Heart right ventricle (tissue), 16 donors: Measurements from ENCODE around the gene SAPCD2. TPM values are rescaled to one million over a fixed set of nuclear protein-coding genes. Genes with fewer than 3 reads are reported as not detected.

ENCODE experiments used
- ATAC-seq, 8 donors: fragments of 200-7000 bp; cut with Tn5 transposase; one replicate each; pipeline ENCODE4 v1.9.1; 2020; ENCODE audit warnings: mild to moderate bottlenecking in 8 of 8, moderate library complexity in 8 of 8, moderate number of reproducible peaks in 1 of 8
- DNase-seq, 2 donors: peaks; one replicate each; pipeline ENCODE4 v3.0.0-alpha.2; 2020
- H3K27ac ChIP-seq, 10 donors: fragments of 200-600 bp; sonication (generic) in 2 of 10; one replicate each; pipeline versions ENCODE4 v1.5.0 to v1.8.0; 2020 to 2022; ENCODE audit warnings: mild to moderate bottlenecking in 3 of 10
- H3K27me3 ChIP-seq, 7 donors: fragments of 200-600 bp; one replicate each; pipeline ENCODE4 v1.8.0; 2021 to 2022; ENCODE audit warnings: mild to moderate bottlenecking in 2 of 7
- H3K36me3 ChIP-seq, 9 donors: fragments of 200-600 bp; sonication (generic) in 1 of 9; one replicate each; pipeline versions ENCODE4 v1.5.0 to v1.8.0; 2020 to 2022; ENCODE audit warnings: mild to moderate bottlenecking in 2 of 9
- H3K4me1 ChIP-seq, 9 donors: fragments of 200-600 bp; sonication (generic) in 1 of 9; one replicate each; pipeline versions ENCODE4 v1.5.0 to v1.8.0; 2020 to 2022; ENCODE audit warnings: mild to moderate bottlenecking in 4 of 9
- H3K4me3 ChIP-seq, 10 donors: fragments of 200-600 bp; sonication (generic) in 2 of 10; one replicate each; pipeline versions ENCODE4 v1.5.0 to v1.8.0; 2020 to 2022; ENCODE audit warnings: mild to moderate bottlenecking in 7 of 10, moderate library complexity in 2 of 10
- H3K9me3 ChIP-seq, 11 donors: fragments of 200-600 bp in 10 of 11; sonication (generic) in 2 of 11; one replicate each; pipeline versions ENCODE4 v1.5.0 to v1.8.0; 2013 to 2022; ENCODE audit warnings: mild to moderate bottlenecking in 2 of 11, control low read depth in 1 of 11, moderate library complexity in 1 of 11
- CTCF ChIP-seq, 9 donors: fragments of 200-600 bp; sonication (generic) in 2 of 9; IDR thresholded peaks; one replicate each; pipeline versions ENCODE4 v1.5.0 to v1.8.0; 2021 to 2022; ENCODE audit warnings: antibody characterized with exemption in 9 of 9, mild to moderate bottlenecking in 5 of 9, moderate library complexity in 1 of 9
- WGBS, 2 donors: extraction: QIAGEN DNeasy Blood & Tissue Kit; methylation state at CpG; one replicate each; pipeline ENCODE4 v1.1.7; 2013; ENCODE audit warnings: inconsistent platforms in 1 of 2; 5-methylcytosine and 5-hydroxymethylcytosine counted together
- intact Hi-C, 10 donors: fragments of 100-400 bp; cut with DNase I; formaldehyde crosslinking; loops; one replicate each; pipeline versions ENCODE4 v1.11.1 to v1.14.2; 2022
- polyA plus RNA-seq, 2 donors: library from polyadenylated mRNA; stranded (reverse); fragments of 200-250 nt; gene quantifications; one replicate each; pipeline ENCODE4 v1.2.3, GENCODE V29; 2013
- total RNA-seq, 10 donors: library from RNA; stranded (reverse); fragmentation: NEBNext Ultra II Directional in 3 of 10; extraction: Animal tissue kit (Norgen Biotek cat#: 25700) in 3 of 10; gene quantifications; one replicate each; pipeline versions ENCODE4 v1.2.1 to v1.2.4, GENCODE V29; 2021 to 2023
- donor health status: Arrhythmogenic right ventricular cardiomyopathy.
- donor health status: ischemic (EF 13 %, LVEDD 7.1; RV severe dilation, severe dysfunction).
- donor health status: healthy with polysubstance abuse.
- donor health status: DM: no; HTN: yes; CAD: no.
- donor health status: DM: no; HTN: no; CAD: no.
- donor health status: ischemic (EF 25% LVEDD 6.9; RV normal size, moderate dysfunction).
- donor health status: ischemic (EF 25% LVEDD 5.7; RV mildly dilated, moderate dysfunction).
- donor health status: healthy.
- donor health status: DM: yes; HTN: yes; CAD: no.
- donor health status: Ischemic cardiomyopathy.
- donor health status: ischemic (EF 35%, LVEDD 5.7; RV mildly dilated, moderate dysfunction).
- donor health status: nonischemic (EF 11% LVEDD 7.7; RV severe dilation, severe dysfunction).
- donor health status: DM: yes; HTN: yes; CAD: no.
- donor health status: PGD.
- donor health status: ischemic (EF 29% LVEDD 5.4; RV normal size, mild dysfunction).
- donor health status: nonischemic (EF 23%, LVEDD 6.1; RV moderate dilation, normal function).

Gene SAPCD2
- total and polyA plus RNA-seq, 12 donors, result 0.06 to 1.1 (median 0.13) TPM; not detected in 1

DNA sequence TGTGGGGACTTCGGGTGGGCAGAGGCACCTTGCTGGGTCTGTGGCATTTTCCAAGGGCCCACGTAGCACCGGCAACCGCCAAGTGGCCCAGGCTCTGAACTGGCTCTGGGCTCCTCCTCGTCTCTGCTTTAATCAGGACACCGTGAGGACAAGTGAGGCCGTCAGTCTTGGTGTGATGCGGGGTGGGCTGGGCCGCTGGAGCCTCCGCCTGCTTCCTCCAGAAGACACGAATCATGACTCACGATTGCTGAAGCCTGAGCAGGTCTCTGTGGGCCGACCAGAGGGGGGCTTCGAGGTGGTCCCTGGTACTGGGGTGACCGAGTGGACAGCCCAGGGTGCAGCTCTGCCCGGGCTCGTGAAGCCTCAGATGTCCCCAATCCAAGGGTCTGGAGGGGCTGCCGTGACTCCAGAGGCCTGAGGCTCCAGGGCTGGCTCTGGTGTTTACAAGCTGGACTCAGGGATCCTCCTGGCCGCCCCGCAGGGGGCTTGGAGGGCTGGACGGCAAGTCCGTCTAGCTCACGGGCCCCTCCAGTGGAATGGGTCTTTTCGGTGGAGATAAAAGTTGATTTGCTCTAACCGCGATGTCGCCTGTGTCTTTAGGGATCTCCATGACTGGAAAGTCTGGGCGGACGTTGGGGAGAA, 38.4 kb upstream of the SAPCD2 start:
- no peak overlapping the region for H3K27ac ChIP-seq
- H3K36me3 ChIP-seq, result peaks cover 0 to 94% (median 56%) of the 10 kb centered on the region in 9 donors
- ATAC-seq (no peak), DNase-seq (no peak)
- no peak overlapping the region for H3K4me3 ChIP-seq
- intact Hi-C loops, result no loop called here
- H3K9me3 ChIP-seq, result no peaks in the 10 kb centered on the region
- no peak for TF ChIP-seq CTCF (IDR thresholded peaks at IDR 0.05)
- no peaks in the 10 kb centered on the region for H3K27me3 ChIP-seq
- H3K4me1 ChIP-seq, result peaks cover 0 to 8% (median 0%) of the 10 kb centered on the region in 9 donors
- WGBS, 2 donors, result 90 to 91% methylated on average over 29 of the region's 29 CpGs

- intact Hi-C loops, result no loop called here
- H3K27me3 ChIP-seq, result no peaks in the 10 kb centered on the region
- H3K9me3 ChIP-seq, result no peaks in the 10 kb centered on the region
- TF ChIP-seq CTCF (IDR thresholded peaks at IDR 0.05), result no peak
- H3K27ac ChIP-seq, result no peak overlapping the region
- ATAC-seq (no peak), DNase-seq (no peak)
- no peak overlapping the region for H3K4me3 ChIP-seq
- H3K36me3 ChIP-seq, result peaks cover 0 to 98% (median 61%) of the 10 kb centered on the region in 9 donors
- 95 to 97% methylated on average over 17 of the region's 17 CpGs for WGBS, 2 donors
- H3K4me1 ChIP-seq, result peaks cover 0 to under 1% (median 0%) of the 10 kb centered on the region in 9 donors
These were observed 37.6 kb upstream of the SAPCD2 start for GRCh38 chr9:137107982-137108381.

- intact Hi-C loops, result no loop called here
- DNase-seq (no peak), ATAC-seq (no peak)
- Histone ChIP-seq H3K27ac (no peak overlapping the region), H3K9me3 (no peaks in the 10 kb centered on the region), H3K27me3 (no peaks in the 10 kb centered on the region), H3K4me3 (no peak overlapping the region), H3K36me3 (peaks cover 0 to 97% (median 57%) of the 10 kb centered on the region in 9 donors), H3K4me1 (no peaks in the 10 kb centered on the region)
- WGBS, 2 donors, result 95% methylated on average over 27 of the region's 27 CpGs
- no peak for TF ChIP-seq CTCF (IDR thresholded peaks at IDR 0.05)
These were observed 37.1 kb upstream of the SAPCD2 start for GRCh38 chr9:137107312-137107921.

GRCh38 chr9:137106662-137107250, 36.4 kb upstream of the SAPCD2 start:
- Histone ChIP-seq H3K4me1 (no peaks in the 10 kb centered on the region), H3K36me3 (peaks cover 0 to 95% (median 52%) of the 10 kb centered on the region in 9 donors), H3K9me3 (no peaks in the 10 kb centered on the region), H3K27ac (no peak overlapping the region), H3K27me3 (no peaks in the 10 kb centered on the region), H3K4me3 (no peak overlapping the region)
- DNase-seq, result no peak
- intact Hi-C loops, result no loop called here
- no peak for TF ChIP-seq CTCF (IDR thresholded peaks at IDR 0.05)
- WGBS, 2 donors, result 92 to 95% methylated on average over 27 of the region's 27 CpGs
- ATAC-seq, result peak in 1 of 8 donors; percentile 6
